Tibial artery (tissue), 4 donors: Measurements from ENCODE around the gene TBATA.

Source experiments
- DNase-seq, 2 donors: peaks; one replicate each; pipeline ENCODE4 v3.0.0-alpha.2; 2019
- H3K27ac ChIP-seq, 2 donors: fragments of 200-600 bp; sonication (generic) in 1 of 2; 1 replicate in 1 of 2; 2 replicates in 1 of 2; pipeline ENCODE4 v1.5.1; 2018 to 2019; ENCODE audit warnings: mild to moderate bottlenecking in 1 of 2
- H3K27me3 ChIP-seq, 2 donors: fragments of 200-600 bp; sonication (generic) in 1 of 2; one replicate each; pipeline versions ENCODE4 v1.5.1 to v1.6.0; 2016 to 2019
- H3K36me3 ChIP-seq, 3 donors: fragments of 200-600 bp; sonication (generic) in 2 of 3; one replicate each; pipeline ENCODE4 v1.5.1; 2016 to 2019; ENCODE audit warnings: mild to moderate bottlenecking in 2 of 3
- H3K4me1 ChIP-seq, 4 donors: fragments of 200-600 bp; sonication (generic) in 2 of 4; 1 replicate in 3 of 4; 2 replicates in 1 of 4; pipeline ENCODE4 v1.5.1; 2016 to 2019
- H3K4me3 ChIP-seq, 2 donors: fragments of 200-600 bp; sonication (generic) in 1 of 2; 1 replicate in 1 of 2; 2 replicates in 1 of 2; pipeline ENCODE4 v1.5.1; 2018 to 2019; ENCODE audit warnings: mild to moderate bottlenecking in 2 of 2
- H3K9me3 ChIP-seq, 3 donors: fragments of 200-600 bp; sonication (generic) in 1 of 3; one replicate each; pipeline ENCODE4 v1.5.1; 2016 to 2019
- intact Hi-C: fragments of 100-400 bp; cut with DNase I; formaldehyde crosslinking; loops from one replicate; pipeline ENCODE4 v1.15.0; 2023; ENCODE audit warnings: low total_unique reads
- TF ChIP-seq, protein P1 (sequence below), 2 experiments: fragments of 200-600 bp in 1 of 2; fragments of 450-650 bp in 1 of 2; IDR thresholded peaks; one replicate each; pipeline ENCODE4 v1.5.1; 2017 to 2019; ENCODE audit warnings: antibody characterized with exemption in 2 of 2, mild to moderate bottlenecking in 1 of 2, moderate library complexity in 1 of 2

Gene TBATA

DNA sequence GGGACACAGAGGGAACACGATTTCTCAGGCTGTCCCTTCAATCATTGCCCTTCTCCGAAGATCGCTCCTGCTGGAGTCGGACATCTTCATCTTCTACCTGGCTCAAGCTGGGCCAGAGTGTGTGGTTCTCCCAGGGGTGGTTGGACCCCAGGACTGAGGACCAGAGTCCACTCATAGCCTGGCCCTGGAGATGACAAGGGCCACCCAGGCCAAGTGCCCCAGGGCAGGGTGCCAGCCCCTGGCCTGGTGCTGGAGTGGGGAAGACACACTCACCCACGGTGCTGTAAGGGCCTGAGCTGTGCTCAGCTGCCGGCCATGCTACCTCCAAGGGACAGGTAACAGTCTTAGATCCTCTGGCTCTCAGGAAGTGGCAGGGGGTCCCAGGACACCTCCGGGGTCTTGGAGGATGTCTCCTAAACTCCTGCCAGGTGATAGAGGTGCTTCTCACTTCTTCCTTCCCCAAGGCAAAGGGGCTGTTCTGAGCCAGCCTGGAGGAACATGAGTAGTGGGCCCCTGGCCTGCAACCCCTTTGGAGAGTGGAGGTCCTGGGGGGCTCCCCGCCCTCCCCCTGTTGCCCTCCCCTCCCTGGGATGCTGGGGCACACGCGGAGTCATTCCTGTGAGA is 23.3 kb downstream of the TBATA start:
- H3K36me3 ChIP-seq, result no peaks in the 10 kb centered on the region
- TF ChIP-seq, protein P1, sequence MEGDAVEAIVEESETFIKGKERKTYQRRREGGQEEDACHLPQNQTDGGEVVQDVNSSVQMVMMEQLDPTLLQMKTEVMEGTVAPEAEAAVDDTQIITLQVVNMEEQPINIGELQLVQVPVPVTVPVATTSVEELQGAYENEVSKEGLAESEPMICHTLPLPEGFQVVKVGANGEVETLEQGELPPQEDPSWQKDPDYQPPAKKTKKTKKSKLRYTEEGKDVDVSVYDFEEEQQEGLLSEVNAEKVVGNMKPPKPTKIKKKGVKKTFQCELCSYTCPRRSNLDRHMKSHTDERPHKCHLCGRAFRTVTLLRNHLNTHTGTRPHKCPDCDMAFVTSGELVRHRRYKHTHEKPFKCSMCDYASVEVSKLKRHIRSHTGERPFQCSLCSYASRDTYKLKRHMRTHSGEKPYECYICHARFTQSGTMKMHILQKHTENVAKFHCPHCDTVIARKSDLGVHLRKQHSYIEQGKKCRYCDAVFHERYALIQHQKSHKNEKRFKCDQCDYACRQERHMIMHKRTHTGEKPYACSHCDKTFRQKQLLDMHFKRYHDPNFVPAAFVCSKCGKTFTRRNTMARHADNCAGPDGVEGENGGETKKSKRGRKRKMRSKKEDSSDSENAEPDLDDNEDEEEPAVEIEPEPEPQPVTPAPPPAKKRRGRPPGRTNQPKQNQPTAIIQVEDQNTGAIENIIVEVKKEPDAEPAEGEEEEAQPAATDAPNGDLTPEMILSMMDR (IDR thresholded peaks at IDR 0.05), result no peak
- no peaks in the 10 kb centered on the region for H3K4me1 ChIP-seq
- intact Hi-C loops, result loop anchor here (5.0 kb wide), 1 partner anchor 215 kb away; no protein-coding TSS in a partner anchor
- no peak overlapping the region for H3K27ac ChIP-seq
- no peak overlapping the region for H3K4me3 ChIP-seq
- peak in 1 of 2 donors; percentile 61 for DNase-seq
- peaks cover 0 to 3% (median 3%) of the 10 kb centered on the region in 3 donors for H3K9me3 ChIP-seq
- peaks cover 0 to 9% of the 10 kb centered on the region in 2 donors for H3K27me3 ChIP-seq

DNA sequence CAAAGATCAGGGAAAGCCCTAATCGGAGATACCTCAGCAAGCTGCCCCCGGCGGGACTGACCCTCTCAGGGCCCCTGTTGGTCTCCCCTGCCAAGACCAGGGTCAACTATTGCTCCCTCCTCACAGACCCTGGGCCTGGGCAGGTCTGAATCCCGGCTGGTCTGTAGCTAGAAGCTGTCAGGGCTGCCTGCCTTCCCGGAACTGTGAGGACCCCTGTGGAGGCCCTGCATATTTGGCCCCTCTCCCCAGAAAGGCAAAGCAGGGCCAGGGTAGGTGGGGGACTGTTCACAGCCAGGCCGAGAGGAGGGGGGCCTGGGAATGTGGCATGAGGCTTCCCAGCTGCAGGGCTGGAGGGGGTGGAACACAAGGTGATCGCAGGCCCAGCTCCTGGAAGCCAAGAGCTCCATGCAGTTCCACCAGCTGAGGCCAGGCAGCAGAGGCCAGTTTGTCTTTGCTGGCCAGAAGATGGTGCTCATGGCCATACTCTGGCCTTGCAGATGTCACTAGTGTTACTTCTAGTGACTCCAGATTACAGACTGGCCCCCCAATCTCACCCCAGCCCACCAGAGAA is 24.1 kb downstream of the TBATA start:
- Histone ChIP-seq H3K27me3 (peaks cover 0 to 9% of the 10 kb centered on the region in 2 donors), H3K27ac (no peak overlapping the region), H3K36me3 (no peaks in the 10 kb centered on the region), H3K4me3 (no peak overlapping the region), H3K9me3 (peaks cover 0 to 3% (median under 1%) of the 10 kb centered on the region in 3 donors), H3K4me1 (no peaks in the 10 kb centered on the region)
- intact Hi-C loops, result loop anchor here (5.0 kb wide), 1 partner anchor 214 kb away; no protein-coding TSS in a partner anchor
- peak in 1 of 2 donors; percentile 54 for DNase-seq
- TF ChIP-seq, protein P1 (IDR thresholded peaks at IDR 0.05), result no peak

DNA sequence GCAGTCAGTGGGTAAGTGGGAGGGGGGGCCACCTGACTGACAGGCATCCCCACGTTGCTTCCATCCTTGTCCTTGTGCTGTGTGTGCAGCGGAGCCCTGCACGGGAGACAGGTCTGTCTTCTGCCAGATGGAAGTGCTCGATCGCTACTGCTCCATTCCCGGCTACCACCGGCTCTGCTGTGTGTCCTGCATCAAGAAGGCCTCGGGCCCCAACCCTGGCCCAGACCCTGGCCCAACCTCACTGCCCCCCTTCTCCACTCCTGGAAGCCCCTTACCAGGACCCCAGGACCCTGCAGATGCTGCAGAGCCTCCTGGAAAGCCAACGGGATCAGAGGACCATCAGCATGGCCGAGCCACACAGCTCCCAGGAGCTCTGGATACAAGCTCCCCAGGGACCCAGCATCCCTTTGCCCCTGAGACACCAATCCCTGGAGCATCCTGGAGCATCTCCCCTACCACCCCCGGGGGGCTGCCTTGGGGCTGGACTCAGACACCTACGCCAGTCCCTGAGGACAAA is 24.8 kb downstream of the TBATA start:
- Histone ChIP-seq H3K9me3 (no peaks in the 10 kb centered on the region), H3K4me3 (no peak overlapping the region), H3K27ac (no peak overlapping the region), H3K27me3 (peaks cover 0 to 9% of the 10 kb centered on the region in 2 donors), H3K36me3 (no peaks in the 10 kb centered on the region), H3K4me1 (peaks cover 0 to under 1% (median 0%) of the 10 kb centered on the region in 4 donors)
- TF ChIP-seq, protein P1 (IDR thresholded peaks at IDR 0.05), result no peak
- peak in 1 of 2 donors; percentile 50 for DNase-seq
- intact Hi-C loops, result loop anchor here (5.0 kb wide), 1 partner anchor 213 kb away; no protein-coding TSS in a partner anchor

DNA sequence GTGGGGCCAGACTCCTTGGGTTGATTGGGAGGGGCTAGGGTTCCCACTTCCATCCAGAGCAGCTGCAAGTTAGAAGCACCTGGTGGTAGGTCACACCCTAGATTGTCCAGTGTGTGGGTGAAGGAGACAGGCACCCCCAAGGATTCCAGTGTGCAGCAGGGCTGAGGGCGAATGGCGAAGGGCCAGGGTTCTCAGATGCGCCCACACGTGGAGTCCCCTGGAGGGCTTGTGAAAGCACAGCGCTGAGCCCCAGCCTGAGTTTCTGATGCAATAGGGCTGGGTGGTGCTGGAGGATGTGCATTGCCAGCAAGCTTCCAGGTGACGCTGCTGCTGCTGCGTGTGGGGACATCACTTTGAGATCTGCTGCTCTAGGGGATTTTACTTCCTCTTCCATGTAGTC is 25.4 kb downstream of the TBATA start:
- peaks cover 0 to 6% (median under 1%) of the 10 kb centered on the region in 4 donors for H3K4me1 ChIP-seq
- H3K27ac ChIP-seq, result no peak overlapping the region
- no peaks in the 10 kb centered on the region for H3K9me3 ChIP-seq
- no peaks in the 10 kb centered on the region for H3K36me3 ChIP-seq
- peak in 1 of 2 donors; percentile 40 for DNase-seq
- no peak overlapping the region for H3K4me3 ChIP-seq
- intact Hi-C loops, result loop anchor here (5.0 to 10.0 kb wide), 2 partner anchors 212 to 295 kb away; no protein-coding TSS in a partner anchor
- peaks cover 0 to 9% of the 10 kb centered on the region in 2 donors for H3K27me3 ChIP-seq
- TF ChIP-seq, protein P1 (IDR thresholded peaks at IDR 0.05), result no peak

DNA sequence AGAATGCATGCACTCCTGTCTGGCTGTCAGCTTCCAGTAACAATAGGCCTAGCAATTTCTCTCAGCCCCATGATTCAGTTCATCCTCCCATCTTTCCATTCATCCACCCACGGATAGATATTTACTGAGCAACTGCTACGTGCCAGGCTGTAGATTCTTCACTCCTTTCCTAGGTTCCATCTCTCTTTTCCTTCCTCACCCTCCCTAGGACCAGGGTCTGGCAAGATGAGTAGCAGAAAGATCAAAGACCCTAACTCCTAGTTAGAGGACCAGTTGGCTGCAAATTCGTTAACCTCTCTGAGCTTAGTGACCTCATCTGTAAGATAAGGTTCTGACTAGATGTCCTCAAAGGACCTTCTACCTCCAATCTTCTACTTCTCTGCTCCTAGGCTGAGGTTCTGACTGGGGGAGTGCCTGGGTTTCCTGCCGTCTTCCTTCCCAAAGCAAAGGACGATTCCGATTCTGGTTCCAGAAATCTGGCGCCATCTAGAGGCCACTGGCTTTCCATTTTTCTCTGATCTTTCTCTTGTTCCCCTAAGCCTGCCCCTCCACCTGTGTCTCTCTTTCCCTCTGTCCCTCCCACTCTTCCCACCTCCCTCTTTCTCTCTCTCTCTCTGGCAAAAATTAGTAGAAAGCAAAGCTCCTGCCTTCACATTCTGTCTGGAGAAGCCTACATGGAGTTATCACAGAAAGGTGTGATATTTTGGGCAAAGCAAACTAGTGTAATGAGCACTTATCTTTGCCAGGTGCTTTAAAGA is 26.2 kb downstream of the TBATA start:
- Histone ChIP-seq H3K36me3 (no peaks in the 10 kb centered on the region), H3K27me3 (peaks cover 0 to 9% of the 10 kb centered on the region in 2 donors), H3K4me1 (peaks cover 0 to 14% (median 2%) of the 10 kb centered on the region in 4 donors), H3K4me3 (no peak overlapping the region), H3K27ac (no peak overlapping the region), H3K9me3 (no peaks in the 10 kb centered on the region)
- TF ChIP-seq, protein P1 (IDR thresholded peaks at IDR 0.05), result peak; percentile 65 to 70
- intact Hi-C loops, result loop anchor here (10.0 kb wide), 1 partner anchor 294 kb away; no protein-coding TSS in a partner anchor
- DNase-seq, result peak; percentile 51 to 77
